Neural progenitor cell (in vitro differentiated cells): ENCODE measurements around the gene PCSK1N. TPM values are rescaled to one million over a fixed set of nuclear protein-coding genes. Genes with fewer than 3 reads are reported as not detected.
A peak's percentile ranks its signal among the peaks of the same experiment; 100 is the strongest.

Experiments used
- DNase-seq: peaks from one replicate; pipeline ENCODE4 v3.0.0-alpha.2; 2016; ENCODE audit warnings: low spot score
- H2AFZ ChIP-seq: fragments of 200-600 bp; sonication (generic); replicated peaks from 2 replicates; pipeline ENCODE4 v1.6.1; 2016; ENCODE audit warnings: antibody characterized with exemption
- H3F3A ChIP-seq: fragments of 200-600 bp; sonication (generic); 2 replicates; pipeline ENCODE4 v1.6.1; 2016; ENCODE audit warnings: antibody characterized with exemption, low read depth
- H3K27ac ChIP-seq: fragments of 200-600 bp; sonication (generic); 2 replicates; pipeline ENCODE4 v1.5.1; 2016; ENCODE audit warnings: mild to moderate bottlenecking
- H3K27me3 ChIP-seq: fragments of 200-600 bp; sonication (generic); 2 replicates; pipeline ENCODE4 v1.6.1; 2016; ENCODE audit warnings: mild to moderate bottlenecking, moderate library complexity
- H3K36me3 ChIP-seq: fragments of 200-600 bp; sonication (generic); 2 replicates; pipeline ENCODE4 v1.5.1; 2016
- H3K4me1 ChIP-seq: fragments of 200-600 bp; sonication (generic); 2 replicates; pipeline ENCODE4 v1.6.1; 2016; ENCODE audit warnings: mixed run types
- H3K4me2 ChIP-seq: fragments of 200-600 bp; sonication (generic); 2 replicates; pipeline ENCODE4 v1.6.1; 2016
- H3K4me3 ChIP-seq: fragments of 200-600 bp; sonication (generic); 2 replicates; pipeline ENCODE4 v1.5.1; 2016
- H3K79me2 ChIP-seq: fragments of 200-600 bp; sonication (generic); 2 replicates; pipeline ENCODE4 v1.6.1; 2016; ENCODE audit warnings: low read depth
- H3K9ac ChIP-seq: fragments of 200-600 bp; sonication (generic); 2 replicates; pipeline ENCODE4 v1.6.1; 2016
- H3K9me3 ChIP-seq: fragments of 200-600 bp; sonication (generic); 2 replicates; pipeline ENCODE4 v1.5.1; 2016; ENCODE audit warnings: low read depth
- H4K20me1 ChIP-seq: fragments of 200-600 bp; sonication (generic); 2 replicates; pipeline ENCODE4 v1.6.1; 2016; ENCODE audit warnings: low read depth
- H3K27ac Mint-ChIP-seq: 3 replicates; pipeline ENCODE4 v1.8.0; 2021; ENCODE audit warnings: mixed read lengths
- H3K27me3 Mint-ChIP-seq: 2 replicates; pipeline ENCODE4 v1.8.0; 2022; ENCODE audit warnings: low read depth, mild to moderate bottlenecking, inconsistent platforms, moderate library complexity, mixed read lengths; ENCODE audit not compliant: insufficient read depth
- H3K36me3 Mint-ChIP-seq: 3 replicates; pipeline ENCODE4 v1.8.0; 2021; ENCODE audit warnings: mixed read lengths
- H3K4me1 Mint-ChIP-seq: 3 replicates; pipeline ENCODE4 v1.8.0; 2021; ENCODE audit warnings: mixed read lengths
- H3K4me3 Mint-ChIP-seq: 3 replicates; pipeline ENCODE4 v1.8.0; 2021; ENCODE audit warnings: mild to moderate bottlenecking, moderate library complexity, mixed read lengths
- H3K9me3 Mint-ChIP-seq: 3 replicates; pipeline ENCODE4 v1.8.0; 2020; ENCODE audit warnings: mixed read lengths
- CTCF ChIP-seq: fragments of 200-600 bp; sonication (generic); IDR thresholded peaks from 2 replicates; pipeline ENCODE4 v1.5.1; 2017; ENCODE audit warnings: antibody characterized with exemption, mild to moderate bottlenecking
- EZH2 ChIP-seq: fragments of 200-600 bp; sonication (generic); IDR thresholded peaks from 2 replicates; pipeline ENCODE4 v1.6.1; 2017; ENCODE audit warnings: antibody characterized with exemption, mild to moderate bottlenecking, moderate library complexity
- EZH2phosphoT487 ChIP-seq: fragments of 200-600 bp; sonication (generic); IDR thresholded peaks from 2 replicates; pipeline ENCODE4 v1.6.1; 2017; ENCODE audit warnings: antibody characterized with exemption
- total RNA-seq: library from RNA; depleted of rRNA; stranded (reverse); fragments of >200 nt; gene quantifications from 2 replicates; pipeline ENCODE4 v1.2.3, GENCODE V29; 2015; ENCODE audit warnings: low replicate concordance

The PCSK1N gene
- total RNA-seq, 1 donor from 2014 or later: not detected

DNA sequence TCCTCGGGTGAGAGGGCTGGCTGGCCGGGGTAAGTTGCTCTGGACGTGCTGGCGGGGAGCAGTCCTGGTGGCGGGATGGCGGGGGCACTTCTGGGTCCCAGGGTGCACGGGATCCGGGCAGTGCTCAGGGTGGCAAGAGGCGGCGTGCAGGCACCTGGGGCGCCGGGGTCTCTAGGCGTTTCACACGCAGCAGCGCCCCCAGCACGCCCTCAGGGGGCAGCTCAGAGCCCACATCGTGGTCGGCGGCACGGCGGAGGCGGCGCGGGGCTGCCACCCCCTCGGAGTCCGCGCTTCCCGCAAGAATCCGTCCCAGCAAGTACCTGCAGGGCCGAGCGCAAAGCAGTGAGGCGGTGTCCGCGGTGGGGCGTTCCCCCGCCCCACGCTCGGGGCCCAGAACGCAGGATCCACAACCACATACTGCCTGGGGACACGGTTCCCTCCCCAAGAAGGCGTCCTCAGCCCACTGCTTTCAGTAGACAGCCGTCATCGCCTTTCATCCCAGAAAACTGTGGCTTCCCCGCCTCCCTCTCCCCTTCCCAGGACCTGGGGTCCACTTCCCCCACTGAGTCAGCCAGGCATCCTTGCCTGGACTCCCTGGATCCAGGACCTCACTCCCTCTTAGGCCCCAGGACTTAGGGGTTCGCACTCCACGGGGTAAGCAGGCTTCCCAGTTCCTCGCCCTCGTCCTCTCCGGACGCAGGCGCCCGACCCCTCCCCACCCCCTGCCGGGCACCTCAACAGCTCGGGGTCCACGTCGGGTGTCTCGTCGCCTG lies 4.1 kb downstream of the PCSK1N start:
- H3K27me3 ChIP-seq: peaks cover 75% of the 10 kb centered on the region
- no peaks in the 10 kb centered on the region for H4K20me1 ChIP-seq
- no peak overlapping the region for H3K27ac ChIP-seq
- H3K4me3 Mint-ChIP-seq: no peak overlapping the region
- peaks cover 33% of the 10 kb centered on the region for H3K27me3 Mint-ChIP-seq
- no peaks in the 10 kb centered on the region for H3K36me3 ChIP-seq
- DNase-seq: peak; percentile 29
- no peaks in the 10 kb centered on the region for H3F3A ChIP-seq
- no peaks in the 10 kb centered on the region for H3K79me2 ChIP-seq
- TF ChIP-seq CTCF: peak; percentile 14
- no peak for TF ChIP-seq EZH2
- peak; percentile 76 for TF ChIP-seq EZH2phosphoT487
- H3K4me1 ChIP-seq: no peaks in the 10 kb centered on the region
- peak overlapping the region; percentile 67 for H3K4me2 ChIP-seq
- H3K27ac Mint-ChIP-seq: no peak overlapping the region
- H3K9me3 Mint-ChIP-seq: peaks cover 30% of the 10 kb centered on the region
- no peak overlapping the region for H2AFZ ChIP-seq
- H3K9me3 ChIP-seq: no peaks in the 10 kb centered on the region
- H3K9ac ChIP-seq: no peak overlapping the region
- H3K4me3 ChIP-seq: peak overlapping the region; percentile 33
- H3K4me1 Mint-ChIP-seq: peaks cover 16% of the 10 kb centered on the region
- peaks cover 9% of the 10 kb centered on the region for H3K36me3 Mint-ChIP-seq

GRCh38 chrX:48829016-48829735 lies 6.2 kb downstream of the PCSK1N start:
- peaks cover 11% of the 10 kb centered on the region for H3K36me3 Mint-ChIP-seq
- H3K9me3 Mint-ChIP-seq: peaks cover 35% of the 10 kb centered on the region

GRCh38 chrX:48827654-48827968 lies 7.8 kb downstream of the PCSK1N start:
- Histone ChIP-seq H3K4me3 (no peak overlapping the region), H3K79me2 (no peaks in the 10 kb centered on the region), H3K4me2 (no peak overlapping the region), H3K36me3 (no peaks in the 10 kb centered on the region), H3F3A (no peaks in the 10 kb centered on the region), H4K20me1 (no peaks in the 10 kb centered on the region), H3K9me3 (no peaks in the 10 kb centered on the region), H3K9ac (no peak overlapping the region), H3K4me1 (no peaks in the 10 kb centered on the region), H3K27me3 (peaks cover 38% of the 10 kb centered on the region), H3K27ac (no peak overlapping the region), H2AFZ (no peak overlapping the region)
- Mint-ChIP-seq H3K36me3 (peaks cover 14% of the 10 kb centered on the region), H3K27me3 (peaks cover 15% of the 10 kb centered on the region), H3K4me3 (no peak overlapping the region), H3K27ac (no peak overlapping the region), H3K4me1 (no peaks in the 10 kb centered on the region), H3K9me3 (peaks cover 33% of the 10 kb centered on the region)
- DNase-seq: no peak
- no peak for TF ChIP-seq EZH2
- TF ChIP-seq EZH2phosphoT487: no peak
- TF ChIP-seq CTCF: no peak

More at GRCh38 chrX:48829016-48829735, 6.2 kb downstream of the PCSK1N start:
- H3K27ac Mint-ChIP-seq: no peak overlapping the region
- H3F3A ChIP-seq: no peaks in the 10 kb centered on the region
- H3K27me3 ChIP-seq: peaks cover 53% of the 10 kb centered on the region
- no peak overlapping the region for H3K4me3 ChIP-seq
- H4K20me1 ChIP-seq: no peaks in the 10 kb centered on the region
- H3K27ac ChIP-seq: no peak overlapping the region
- H3K27me3 Mint-ChIP-seq: peaks cover 23% of the 10 kb centered on the region
- H3K4me2 ChIP-seq: no peak overlapping the region
- H3K36me3 ChIP-seq: no peaks in the 10 kb centered on the region
- no peaks in the 10 kb centered on the region for H3K4me1 ChIP-seq
- no peaks in the 10 kb centered on the region for H3K9me3 ChIP-seq
- no peak for DNase-seq
- H3K79me2 ChIP-seq: no peaks in the 10 kb centered on the region
- H3K4me1 Mint-ChIP-seq: peaks cover 6% of the 10 kb centered on the region
- TF ChIP-seq CTCF (no peak), EZH2 (no peak), EZH2phosphoT487 (no peak)
- no peak overlapping the region for H3K4me3 Mint-ChIP-seq
- no peak overlapping the region for H3K9ac ChIP-seq
- no peak overlapping the region for H2AFZ ChIP-seq
